ENCODE data around the gene WDR91.
"Not testable (repeated sequence)": the region's sequence is repeated elsewhere in the genome, so short reads cannot be mapped to it uniquely, and the experiment has no call there.

WDR91 gene

DNA sequence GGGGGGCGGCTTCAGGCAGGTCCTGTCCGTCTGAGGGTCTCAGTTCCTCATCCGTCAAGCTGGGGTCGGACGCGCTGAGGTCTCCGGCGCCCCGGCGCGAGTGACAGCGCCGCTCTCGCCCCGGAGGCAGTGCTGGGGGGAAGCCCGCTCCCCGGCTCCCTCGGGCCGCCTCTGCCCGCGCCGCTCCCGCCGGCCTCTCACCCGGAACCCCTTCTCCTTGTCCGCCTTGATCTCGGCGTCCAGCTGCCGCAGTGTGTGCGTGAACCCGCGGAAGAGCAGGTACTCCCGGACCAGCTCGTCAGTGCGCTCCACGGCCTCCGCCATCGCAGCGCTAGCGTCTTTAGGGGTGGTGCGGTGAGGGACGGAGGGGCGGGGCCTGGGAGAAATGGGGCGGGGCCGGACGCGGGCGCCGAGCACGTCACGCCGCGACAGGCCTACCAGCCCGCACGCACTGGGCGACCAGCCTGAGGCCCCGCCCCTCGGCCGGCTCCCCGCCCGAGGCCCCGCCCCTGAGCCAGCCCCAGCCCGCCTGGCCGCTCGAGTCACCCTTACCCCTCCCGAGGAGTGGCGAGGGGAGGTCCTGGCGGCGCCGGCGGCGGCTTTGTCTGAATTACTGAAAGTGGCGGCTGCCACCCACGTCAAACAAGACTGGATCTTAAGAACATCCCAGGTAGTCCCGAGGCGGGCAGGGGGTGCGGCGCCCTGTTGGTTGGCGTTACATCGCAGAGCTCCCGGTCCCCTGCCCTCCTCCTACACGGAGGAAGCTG lies at the start of gene WDR91:
TSS of gene WDR91 (minus strand) at position 348 of the 767 bp plus-strand sequence. CDS start at position 324, 24 bp downstream.
- peak; percentile 62 for DNase-seq

DNA sequence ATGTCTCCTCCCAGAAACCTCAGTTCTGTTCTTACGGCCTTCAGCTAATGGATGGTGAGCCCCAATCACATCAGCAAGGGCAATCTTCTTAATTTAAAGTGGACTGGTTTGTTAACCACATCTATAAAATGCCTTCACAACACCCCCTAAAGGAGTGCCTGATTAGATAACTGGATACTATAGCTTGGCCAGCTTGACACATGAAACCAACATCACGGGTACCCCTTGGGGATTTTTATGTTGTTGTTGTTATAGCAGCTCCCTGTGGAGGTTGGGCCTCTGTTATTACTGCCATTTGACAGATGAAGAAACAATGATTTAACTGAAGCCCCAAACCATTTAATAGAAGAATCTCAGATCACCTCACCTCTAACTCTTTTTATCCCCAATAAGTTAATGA lies 49.1 kb upstream of the WDR91 start:
- no peak for DNase-seq

DNA sequence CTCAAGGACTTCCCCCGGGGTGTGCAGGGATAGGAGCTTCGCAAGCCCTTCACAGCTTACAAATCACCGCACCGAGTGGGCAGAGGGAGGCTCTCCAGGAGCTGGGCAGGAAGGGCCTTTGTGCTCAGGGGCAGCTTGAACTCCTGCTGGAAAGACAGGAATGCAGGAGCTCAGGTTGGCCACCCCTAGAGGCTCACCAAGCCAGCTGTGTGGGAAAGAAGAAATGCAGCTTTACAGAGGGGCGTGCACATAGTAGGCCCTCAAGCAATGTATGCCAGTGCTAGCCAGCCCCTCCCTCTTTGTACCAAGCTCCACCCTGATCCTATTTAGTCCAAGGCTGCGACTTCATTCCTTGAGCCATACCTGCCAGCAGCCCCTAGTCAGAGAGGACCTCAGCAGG lies 48.4 kb upstream of the WDR91 start:
- DNase-seq = no peak

DNA sequence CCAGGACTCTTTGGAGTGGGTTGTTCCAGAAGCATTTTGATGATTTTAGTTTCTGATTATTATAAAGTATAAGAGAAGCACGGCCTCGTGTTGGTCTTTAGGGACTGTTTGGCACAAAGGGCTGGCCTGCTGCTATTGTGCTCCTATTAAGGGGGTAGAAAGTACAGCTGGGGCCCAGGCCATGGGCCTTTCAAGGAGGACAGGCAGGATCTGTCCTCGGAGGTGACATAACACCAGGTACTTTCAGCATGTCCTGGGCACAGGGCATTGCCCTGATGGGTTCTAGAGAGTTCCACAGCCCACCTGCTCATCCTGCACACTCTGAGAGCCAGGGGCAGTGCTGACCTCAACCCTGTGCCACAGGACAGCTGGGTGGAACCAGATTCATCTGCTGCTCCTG lies 47.3 kb upstream of the WDR91 start:
- DNase-seq = no peak

DNA sequence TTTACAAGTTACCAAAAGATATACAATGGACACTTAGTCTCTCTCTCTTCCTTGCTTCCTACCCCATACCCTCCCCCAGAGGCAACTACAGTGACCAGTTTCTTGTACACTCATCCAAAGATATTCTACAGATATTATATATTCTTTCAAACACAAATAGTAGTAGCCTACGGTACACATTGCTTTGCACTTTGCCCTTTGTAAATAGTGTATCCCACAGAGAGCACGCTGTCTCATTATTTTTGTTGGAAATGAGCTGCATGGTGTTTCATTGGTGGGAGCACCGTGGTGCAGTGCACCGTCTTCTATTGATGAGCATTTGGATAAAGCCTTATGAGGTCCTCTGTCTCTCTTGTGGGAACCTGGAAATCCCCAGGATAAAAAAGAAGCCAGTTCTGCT lies 46.5 kb upstream of the WDR91 start:
- DNase-seq = no peak

DNA sequence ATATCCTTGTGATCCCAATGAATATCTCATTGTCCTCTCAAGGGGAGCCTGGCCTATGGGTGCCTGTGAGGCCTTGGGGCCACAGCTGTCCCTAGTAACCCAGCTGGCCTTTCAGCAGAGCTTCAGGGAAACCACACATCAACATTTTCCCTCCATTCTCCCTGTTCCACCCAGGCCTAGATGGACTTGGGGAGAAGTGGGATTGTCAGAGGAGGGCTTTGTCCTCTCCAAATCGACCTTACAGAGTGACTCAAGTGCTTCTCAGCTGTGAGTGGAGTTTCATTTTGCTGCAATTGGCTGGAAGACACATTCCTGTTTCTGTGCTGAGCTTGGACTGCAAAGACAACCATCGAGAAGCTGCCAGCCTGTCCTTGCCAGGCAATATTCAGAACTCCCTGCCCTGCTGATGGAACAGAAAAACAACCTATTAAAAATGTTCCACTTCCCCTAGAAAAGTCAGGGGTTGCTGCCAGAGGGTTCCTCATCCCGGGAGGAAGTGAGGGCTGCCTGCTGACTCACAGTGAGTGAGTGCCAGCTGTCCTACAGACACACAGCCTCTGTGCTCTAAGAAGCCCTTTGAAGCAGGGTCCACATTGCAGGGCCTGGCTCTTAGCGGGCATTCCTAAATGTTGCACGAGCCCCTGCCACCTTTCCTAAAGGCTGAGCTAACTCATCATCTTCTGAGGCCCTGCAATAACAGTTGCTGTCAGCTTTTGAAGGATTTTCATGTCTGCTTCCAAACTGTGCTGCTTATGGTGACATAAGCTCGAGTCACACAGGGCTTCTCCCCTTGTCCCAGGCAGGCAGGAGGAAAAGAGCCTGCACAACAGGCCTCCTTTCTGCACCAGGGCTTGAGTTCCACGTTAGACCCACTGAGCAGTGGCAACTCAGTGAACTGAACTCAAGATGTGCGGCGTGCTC lies 42.8 kb upstream of the WDR91 start:
- no peak for DNase-seq

DNA sequence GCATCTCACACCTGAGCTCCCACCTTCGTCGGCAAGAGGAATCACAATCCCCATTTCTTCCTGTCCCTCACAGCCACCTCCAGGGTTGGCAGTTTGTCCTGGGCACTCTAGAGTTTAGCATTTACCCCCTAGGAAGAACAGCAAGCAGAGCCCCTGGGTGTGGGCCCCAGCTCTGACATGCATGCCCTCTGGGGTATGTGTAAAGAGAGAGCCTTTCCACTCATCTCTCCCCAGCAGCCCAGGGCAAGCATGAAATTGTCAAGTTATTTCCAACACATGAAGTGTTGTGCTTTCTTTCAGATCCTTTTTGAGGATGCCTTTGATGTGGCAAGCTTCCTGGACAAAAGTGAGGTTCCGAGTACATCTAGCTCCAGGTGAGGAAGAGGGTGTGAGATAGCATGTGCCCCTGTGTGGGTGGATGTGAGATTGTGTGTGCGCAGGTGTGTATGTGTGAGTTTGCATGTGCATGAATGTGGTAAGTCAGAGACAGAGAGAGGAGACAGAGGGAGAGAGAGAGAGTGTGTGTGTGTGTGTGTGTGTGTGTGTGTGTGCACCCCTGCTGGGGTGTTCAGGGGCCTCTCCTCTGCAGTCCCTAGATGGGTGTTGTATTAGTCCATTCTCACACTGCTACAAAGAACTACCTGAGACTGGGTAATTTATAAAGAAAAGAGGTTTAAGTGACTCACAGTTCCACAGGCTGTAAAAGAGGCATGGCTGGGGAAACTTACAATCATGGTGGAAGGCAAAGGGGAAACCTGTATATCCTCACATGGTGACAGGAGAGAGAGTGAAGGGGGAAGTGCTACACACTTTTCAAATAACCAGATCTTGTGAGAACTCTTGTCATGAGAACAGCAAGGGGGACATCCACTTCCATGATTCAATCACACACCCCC lies 40.4 kb upstream of the WDR91 start:
- no peak for DNase-seq

DNA sequence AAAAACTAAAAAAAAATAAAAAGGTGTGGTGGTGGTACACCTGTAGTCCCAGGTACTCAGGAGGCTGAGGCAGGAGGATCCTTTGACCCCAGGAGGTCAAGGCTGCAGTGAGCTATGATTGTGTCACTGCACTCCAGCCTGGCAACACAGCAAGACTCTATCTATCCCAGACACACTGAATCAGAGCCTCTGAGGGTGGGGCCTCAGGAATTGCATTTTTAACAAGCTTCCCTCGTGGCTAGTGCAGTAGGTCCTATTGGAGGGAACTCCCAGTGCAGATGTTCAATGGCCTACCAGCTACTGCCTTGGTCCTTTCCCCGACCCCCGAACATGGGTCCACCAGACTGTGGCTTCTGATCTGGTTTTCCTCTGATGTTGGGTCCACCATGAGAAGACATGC lies 37.2 kb upstream of the WDR91 start:
- DNase-seq = no peak

DNA sequence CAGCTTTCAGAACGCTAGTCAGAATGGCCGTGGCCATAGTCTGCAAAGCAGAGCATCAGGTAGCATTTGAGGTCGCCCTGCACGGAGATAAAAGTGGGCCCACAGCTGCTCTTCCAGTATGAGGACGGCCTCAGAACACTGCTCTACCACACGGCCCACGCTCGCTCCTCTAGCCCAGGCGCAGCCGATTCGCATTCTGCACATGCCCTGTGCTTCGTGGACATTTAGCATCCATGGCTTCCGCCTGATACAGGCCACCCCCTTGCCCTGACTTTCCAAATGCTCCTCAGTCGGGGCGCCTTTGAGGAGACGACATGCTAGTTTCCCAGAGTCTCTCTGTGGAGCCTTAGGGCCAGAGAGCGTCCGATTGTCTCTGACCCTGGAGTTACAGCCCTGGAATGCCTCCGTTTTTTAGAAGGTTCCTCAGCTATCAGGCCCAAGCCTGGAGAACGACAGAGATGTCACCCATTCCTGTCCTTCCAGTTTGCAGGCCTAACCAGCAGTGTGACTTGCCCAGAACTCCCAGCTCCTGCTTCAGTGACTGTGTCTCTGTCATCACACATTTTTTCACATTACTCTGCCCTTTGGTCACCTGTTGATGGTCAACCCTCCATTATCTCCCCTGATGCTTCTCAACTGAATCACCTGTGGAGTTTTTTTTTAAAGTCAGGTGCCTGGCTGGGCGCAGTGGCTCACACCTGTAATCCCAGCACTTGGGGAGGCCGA lies 36.6 kb upstream of the WDR91 start:
- DNase-seq = no peak

DNA sequence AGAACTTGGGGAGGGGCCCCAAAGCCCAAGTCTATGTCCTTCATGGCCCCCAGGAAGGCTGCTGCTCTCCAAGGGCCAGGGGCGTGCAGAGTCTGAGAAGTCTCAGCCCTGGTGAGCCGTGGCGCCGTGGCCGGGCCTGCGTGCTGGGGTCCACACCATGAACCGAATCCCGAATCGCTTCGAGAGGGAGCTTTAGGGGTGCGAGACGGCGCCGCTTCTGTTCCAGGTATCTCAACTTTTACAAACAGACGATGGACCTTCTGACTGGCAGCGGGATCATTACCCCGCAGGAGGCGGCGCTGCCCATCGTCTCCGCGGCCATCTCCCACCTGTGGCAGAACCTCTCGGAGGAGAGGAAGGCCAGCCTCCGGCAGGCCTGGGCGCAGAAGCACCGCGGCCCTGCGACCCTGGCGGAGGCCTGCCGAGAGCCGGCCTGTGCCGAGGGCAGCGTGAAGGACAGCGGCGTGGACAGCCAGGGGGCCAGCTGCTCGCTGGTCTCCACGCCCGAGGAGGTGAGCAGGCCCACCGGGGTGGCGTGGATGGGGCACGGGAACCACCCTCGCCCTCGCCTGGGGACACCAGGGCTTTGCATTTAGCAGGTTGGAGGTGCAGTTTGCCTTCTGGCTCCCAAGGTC lies 35.0 kb upstream of the WDR91 start:
- no peak for DNase-seq

DNA sequence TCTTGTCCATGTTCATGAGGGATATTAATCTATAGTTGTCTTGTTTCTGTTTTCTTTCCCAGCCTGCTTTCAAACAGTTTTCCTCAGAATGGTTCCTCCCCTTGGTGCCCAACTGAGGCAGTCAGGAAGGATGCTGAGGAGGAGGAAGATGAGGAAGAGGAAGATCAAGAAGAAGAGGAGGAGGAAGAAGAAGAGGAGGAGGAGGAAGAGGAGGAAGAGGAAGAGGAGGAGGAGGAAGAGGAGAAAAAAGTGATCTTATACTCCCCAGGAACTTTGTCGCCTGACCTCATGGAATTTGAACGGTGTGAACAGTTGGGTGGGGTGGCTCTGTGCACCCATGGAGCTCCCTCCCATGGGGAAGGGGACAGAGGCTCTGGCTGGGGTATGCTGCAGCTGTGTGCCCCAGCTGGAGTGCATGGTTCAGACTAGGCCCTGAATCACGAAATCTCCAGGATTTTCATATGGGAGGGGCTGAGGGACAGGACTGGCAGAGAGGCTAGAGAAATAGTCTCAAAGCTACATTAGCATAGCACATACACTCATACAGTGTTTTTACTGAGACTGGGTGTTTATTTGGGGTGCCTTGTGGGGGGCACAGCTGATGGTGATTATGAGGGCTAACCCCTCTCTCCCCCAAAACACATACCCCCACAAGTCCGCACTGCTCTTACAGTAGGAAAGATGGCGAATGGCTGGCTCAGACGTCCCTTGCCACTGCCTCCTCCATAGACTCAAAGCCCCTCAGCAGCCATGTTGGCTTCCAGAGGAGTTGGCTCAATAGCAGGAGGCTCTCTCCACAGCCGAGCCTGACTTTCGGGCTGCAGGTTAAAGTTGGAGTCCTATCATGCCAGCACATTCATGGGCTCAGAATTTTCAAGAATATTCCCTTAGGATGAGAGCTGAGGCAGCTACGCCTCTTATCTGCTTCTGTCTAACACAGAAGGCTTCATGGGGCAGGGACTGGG lies 34.2 kb upstream of the WDR91 start:
- no peak for DNase-seq

DNA sequence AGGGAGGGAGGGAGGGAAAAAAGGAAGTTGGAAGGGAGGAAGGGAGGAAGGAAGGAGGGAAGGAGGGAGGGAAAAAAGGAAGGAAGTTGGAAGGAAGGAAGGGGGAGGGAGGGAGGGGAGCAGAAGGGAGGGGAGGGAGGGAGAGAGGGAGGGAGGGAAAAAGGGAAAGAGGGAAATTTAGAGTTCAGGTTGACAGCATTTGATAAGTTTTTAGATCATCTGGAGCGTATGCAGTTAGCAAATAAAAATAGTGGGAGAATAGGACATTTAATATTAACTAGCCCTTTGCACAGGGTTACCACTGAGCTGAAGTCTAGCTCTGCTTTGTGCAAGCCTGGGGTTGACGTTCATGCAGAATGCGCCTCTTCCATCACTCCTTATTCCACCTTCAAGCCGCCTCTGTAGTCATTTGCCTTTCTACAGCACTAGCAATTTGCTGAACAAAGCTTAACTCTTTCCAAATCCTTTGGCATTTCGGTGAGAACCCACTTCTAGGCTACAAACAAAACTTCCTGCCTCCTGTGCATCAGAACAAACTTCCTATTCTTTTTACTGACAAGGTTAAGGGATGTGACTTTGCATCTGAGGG lies 30.9 kb upstream of the WDR91 start:
- no peak for DNase-seq

DNA sequence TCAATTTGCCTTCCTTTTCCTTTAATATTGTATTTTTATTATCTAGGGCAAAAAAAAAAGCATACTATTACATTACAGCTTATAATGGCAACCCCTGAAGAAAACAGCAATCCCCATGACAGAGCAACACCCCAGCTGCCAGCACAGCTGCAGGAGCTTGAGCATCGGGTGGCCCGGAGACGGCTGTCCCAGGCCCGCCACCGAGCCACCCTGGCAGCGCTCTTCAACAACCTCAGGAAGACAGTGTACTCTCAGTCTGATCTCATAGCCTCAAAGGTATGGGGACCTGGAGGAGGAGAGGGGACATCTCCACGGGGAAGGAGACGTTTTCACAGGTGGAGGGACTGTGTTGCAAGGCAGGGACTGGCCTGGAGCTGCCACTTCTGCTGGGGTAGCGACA lies 29.1 kb upstream of the WDR91 start:
- DNase-seq = no peak

DNA sequence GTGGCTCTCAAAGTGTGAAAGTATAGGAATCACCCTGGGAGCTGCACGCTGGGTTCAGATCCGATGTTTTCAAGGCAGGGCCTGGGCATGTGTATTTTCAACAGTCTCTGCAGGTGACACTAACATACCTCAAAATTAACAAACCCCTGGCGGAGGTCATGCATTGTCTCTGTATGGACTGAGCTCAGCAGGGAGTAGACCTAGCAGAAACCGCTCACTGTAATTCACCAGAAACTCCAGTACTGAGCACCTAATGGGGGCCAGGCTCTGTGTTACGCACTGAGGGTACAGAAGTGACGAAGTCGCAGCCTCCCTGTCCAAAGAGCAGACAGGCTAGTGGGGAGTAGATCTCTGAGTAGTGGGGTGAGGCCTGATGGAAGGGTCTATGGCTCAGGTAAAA lies 27.9 kb upstream of the WDR91 start:
- no peak for DNase-seq

DNA sequence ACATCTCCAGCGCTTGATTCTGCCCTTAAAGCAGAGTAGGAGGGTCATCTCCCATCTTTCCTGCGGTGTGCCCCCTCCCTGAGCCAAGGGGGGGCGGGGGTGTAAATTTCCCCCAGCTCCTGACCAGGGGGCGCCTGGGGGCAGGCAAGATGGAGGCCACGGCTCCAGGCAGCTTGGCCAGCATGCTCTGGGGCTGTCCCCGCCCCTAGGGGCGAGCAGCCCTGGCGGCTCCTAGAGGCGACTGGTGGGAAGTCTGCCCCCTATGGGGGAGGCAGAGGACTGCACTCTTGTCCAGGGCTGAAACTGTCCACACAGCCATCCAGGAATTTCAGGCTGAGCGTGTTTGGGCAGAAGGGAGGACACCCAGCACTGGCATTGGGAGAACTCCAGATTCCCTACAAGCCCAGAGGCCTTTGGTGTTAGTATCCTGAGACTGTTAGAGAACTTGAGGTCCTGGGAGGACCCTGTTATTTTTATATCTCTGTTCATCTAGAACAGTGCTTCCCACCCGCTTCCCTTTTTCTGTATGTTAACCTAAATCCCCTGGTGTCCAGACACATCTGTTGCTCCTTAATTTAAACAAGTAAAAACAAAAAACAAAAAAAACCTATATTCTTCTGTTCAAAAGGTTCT lies 26.9 kb upstream of the WDR91 start:
- DNase-seq = no peak

DNA sequence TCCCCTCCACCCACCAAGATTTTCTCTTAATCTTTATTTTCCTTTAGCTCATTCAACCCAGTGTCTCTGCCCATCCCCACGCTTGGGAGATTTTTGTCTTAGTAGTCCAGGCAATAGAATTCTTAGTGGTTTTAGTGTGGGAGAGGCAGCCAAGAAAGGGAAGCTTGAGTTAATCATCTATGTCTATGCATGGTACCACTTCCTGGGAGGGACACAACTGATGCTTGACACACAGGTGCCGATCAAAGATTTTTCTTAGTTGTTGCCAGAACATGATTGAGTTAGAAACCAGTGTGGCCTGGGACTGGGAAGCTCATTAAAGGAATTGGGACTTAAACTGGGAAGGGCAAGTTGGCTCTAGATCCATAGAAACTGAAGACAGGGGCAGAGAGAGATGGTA lies 25.4 kb upstream of the WDR91 start:
- DNase-seq = no peak

DNA sequence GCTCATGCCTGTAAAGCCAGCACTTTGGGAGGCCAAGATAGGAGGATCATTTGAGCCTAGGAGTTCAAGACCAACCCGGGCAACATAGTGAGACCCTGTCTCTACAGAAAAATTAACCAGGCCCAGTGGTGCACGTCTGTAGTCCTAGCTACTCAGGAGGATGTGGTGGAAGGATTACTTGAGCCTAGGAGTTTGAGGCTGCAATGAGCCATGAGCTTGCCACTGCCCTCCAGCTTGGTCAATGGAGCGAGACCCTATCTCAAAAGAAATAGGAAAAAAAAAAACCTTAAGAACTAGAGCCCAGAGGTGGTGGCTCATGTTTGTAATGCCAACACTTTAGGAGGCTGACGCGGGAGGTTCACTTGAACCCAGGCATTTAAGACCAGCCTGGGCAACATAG lies 24.5 kb upstream of the WDR91 start:
- DNase-seq = no peak

DNA sequence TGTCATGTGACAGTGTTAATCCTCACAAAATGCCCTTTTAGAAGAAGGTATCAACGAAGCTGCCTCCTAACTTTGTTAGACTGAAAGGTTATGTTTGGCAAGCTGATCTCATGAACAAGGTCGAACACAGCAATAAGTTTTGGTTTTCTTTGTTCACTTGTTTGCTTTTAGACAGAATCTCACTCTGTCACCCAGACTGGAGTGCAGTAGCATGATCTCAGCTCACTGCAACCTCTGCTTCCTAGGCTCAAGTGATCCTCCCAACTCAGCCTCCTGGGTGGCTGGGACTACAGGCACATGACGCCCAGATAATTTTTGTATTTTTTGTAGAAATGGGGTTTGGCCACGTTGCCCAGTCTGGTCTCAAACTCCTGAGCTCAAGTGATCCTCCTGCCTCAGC lies 23.4 kb upstream of the WDR91 start:
- DNase-seq = no peak

DNA sequence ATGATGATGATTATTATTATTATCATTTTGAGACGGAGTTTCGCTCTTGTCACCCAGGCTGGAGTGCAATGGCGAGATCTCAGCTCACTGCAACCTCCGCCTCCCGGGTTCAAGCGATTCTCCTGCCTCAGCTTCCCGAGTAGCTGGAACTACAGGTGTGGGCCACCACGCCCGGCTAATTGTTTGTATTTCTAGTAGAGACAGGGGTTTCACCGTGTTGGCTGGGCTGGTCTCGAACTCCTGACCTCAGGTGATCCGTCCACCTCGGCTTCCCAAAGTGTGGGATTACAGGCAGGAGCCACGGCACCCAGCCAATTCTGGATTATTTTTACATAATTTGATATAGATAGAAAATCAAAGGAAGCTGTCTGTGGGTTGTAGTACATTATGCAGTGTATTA lies 22.8 kb upstream of the WDR91 start:
- not testable (repeated sequence) for DNase-seq

DNA sequence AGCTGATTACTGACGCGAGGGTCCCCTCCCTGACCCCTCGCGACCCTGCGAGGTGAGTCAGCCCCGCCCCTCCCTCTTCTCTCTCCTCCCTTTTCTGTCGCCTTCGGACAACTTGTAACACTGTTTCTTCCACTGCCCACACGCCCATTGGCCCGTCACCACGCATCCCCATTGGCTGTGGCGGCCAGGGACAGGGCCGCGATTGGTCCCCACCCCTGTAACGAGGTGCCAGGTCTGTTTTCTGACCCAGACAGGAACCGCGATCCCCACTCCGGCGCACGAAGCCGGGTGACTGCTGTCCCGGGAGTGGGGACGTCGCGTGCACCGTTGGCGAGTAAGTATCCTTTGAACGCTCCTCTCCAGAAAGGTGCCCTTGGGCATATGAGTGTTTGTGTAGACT lies 22.2 kb upstream of the WDR91 start, which contains the start of gene STRA8:
TSS of gene STRA8 (plus strand) at position 269 of the 400 bp plus-strand sequence. CDS start 6,687 bp downstream, outside the sequence.
- DNase-seq = no peak

Data from NCI-H1436 treated with DMSO at 0.1 percent for 48 hours (cell line).